ENCODE results near the gene ZNF628.

ZNF628 gene

GRCh38 chr19:55461259-55461973 lies 15.0 kb upstream of the ZNF628 start, which contains the start of gene ISOC2:
TSS of gene ISOC2 (minus strand) at chr19:55461642. CDS start at chr19:55456486, 5,156 bp downstream.
- TF ChIP-seq POLR2AphosphoS5 (IDR thresholded peaks at IDR 0.05; ENCODE audit: low read depth) (peak; percentile 62; the same call in 1 of the 2 replicates), CTCF (IDR thresholded peaks at IDR 0.05; ENCODE audit: insufficient read depth, low read length) (no peak)
- no peaks in the 10 kb centered on the region for H3K27me3 ChIP-seq (ENCODE audit: insufficient read depth, poor library complexity, severe bottlenecking)

GRCh38 chr19:55461974-55462626 lies 14.3 kb upstream of the ZNF628 start:
- peak overlapping the region; percentile 57 for H3K27ac ChIP-seq (replicated peaks)
- H3K4me3 ChIP-seq (replicated peaks; ENCODE audit: insufficient read depth, low read length), result peak overlapping the region; percentile 54
- no peak for DNase-seq (ENCODE audit: low read depth in 1 of 2, low spot score in 1 of 2)
- H3K27me3 ChIP-seq (ENCODE audit: insufficient read depth, poor library complexity, severe bottlenecking), result no peaks in the 10 kb centered on the region
- no peak for TF ChIP-seq GABPA (IDR thresholded peaks at IDR 0.05; ENCODE audit: low read depth)
- TF ChIP-seq CTCF (IDR thresholded peaks at IDR 0.05; ENCODE audit: insufficient read depth, low read length), result no peak
- TF ChIP-seq SPI1 (IDR thresholded peaks at IDR 0.05; ENCODE audit: borderline replicate concordance, low read depth), result no peak

More at GRCh38 chr19:55461259-55461973, 15.0 kb upstream of the ZNF628 start, which contains the start of gene ISOC2:
- DNase-seq (ENCODE audit: low read depth in 1 of 2, low spot score in 1 of 2), result peak; percentile 99 to 100
- Histone ChIP-seq H3K4me3 (replicated peaks; ENCODE audit: insufficient read depth, low read length) (peak within 1 kb of the TSS; percentile 81), H3K27ac (replicated peaks) (peak within 1 kb of the TSS; percentile 82)

GRCh38 chr19:55462722-55463121 lies 13.7 kb upstream of the ZNF628 start:
- DNase-seq (ENCODE audit: low read depth in 1 of 2, low spot score in 1 of 2), result no peak
- H3K27ac ChIP-seq (replicated peaks), result no peak overlapping the region
- no peak for TF ChIP-seq SPI1 (IDR thresholded peaks at IDR 0.05; ENCODE audit: borderline replicate concordance, low read depth)
- no peak for TF ChIP-seq CTCF (IDR thresholded peaks at IDR 0.05; ENCODE audit: insufficient read depth, low read length)
- no peak for TF ChIP-seq REST (IDR thresholded peaks at IDR 0.05; ENCODE audit: insufficient replicate concordance, low read depth)
- no peak for TF ChIP-seq GABPA (IDR thresholded peaks at IDR 0.05; ENCODE audit: low read depth)
- no peak for TF ChIP-seq POLR2AphosphoS5 (IDR thresholded peaks at IDR 0.05; ENCODE audit: low read depth)
- H3K4me3 ChIP-seq (replicated peaks; ENCODE audit: insufficient read depth, low read length), result no peak overlapping the region
- H3K27me3 ChIP-seq (ENCODE audit: insufficient read depth, poor library complexity, severe bottlenecking), result no peaks in the 10 kb centered on the region

- Histone ChIP-seq H3K27me3 (ENCODE audit: insufficient read depth, poor library complexity, severe bottlenecking) (no peaks in the 10 kb centered on the region), H3K27ac (replicated peaks) (no peak overlapping the region), H3K4me3 (replicated peaks; ENCODE audit: insufficient read depth, low read length) (no peak overlapping the region)
- DNase-seq (ENCODE audit: low read depth in 1 of 2, low spot score in 1 of 2), result no peak
- no peak for TF ChIP-seq POLR2AphosphoS5 (IDR thresholded peaks at IDR 0.05; ENCODE audit: low read depth)
- no peak for TF ChIP-seq GABPA (IDR thresholded peaks at IDR 0.05; ENCODE audit: low read depth)
- TF ChIP-seq REST (IDR thresholded peaks at IDR 0.05; ENCODE audit: insufficient replicate concordance, low read depth), result no peak
- TF ChIP-seq CTCF (IDR thresholded peaks at IDR 0.05; ENCODE audit: insufficient read depth, low read length), result no peak
- no peak for TF ChIP-seq SPI1 (IDR thresholded peaks at IDR 0.05; ENCODE audit: borderline replicate concordance, low read depth)
Observed at GRCh38 chr19:55463583-55464031, 12.8 kb upstream of the ZNF628 start.

Data from HL-60 (cell line).